NB4 (cell line): ENCODE data around the gene CENPX.

Experiments used
- DNase-seq: peaks from one replicate; pipeline ENCODE4 v3.0.0; 2010; ENCODE audit warnings: low read depth
- H3K4me3 ChIP-seq: one replicate; pipeline ENCODE4 v1.5.1; 2011; ENCODE audit warnings: mild to moderate bottlenecking, low read depth, low read length, moderate library complexity
- MYC ChIP-seq: IDR thresholded peaks from 2 replicates; pipeline ENCODE4 v1.6.1; 2011; ENCODE audit warnings: low read depth, low read length
- POLR2A ChIP-seq: IDR thresholded peaks from 2 replicates; pipeline ENCODE4 v1.6.1; 2011; ENCODE audit warnings: mild to moderate bottlenecking; ENCODE audit not compliant: insufficient read length; ENCODE audit errors: extremely low read depth
- TF ChIP-seq, protein P1 (sequence below): IDR thresholded peaks from one replicate; pipeline ENCODE4 v1.5.1; 2012; ENCODE audit warnings: low read depth, low read length
- TF ChIP-seq, protein P2 (sequence below): IDR thresholded peaks from 2 replicates; pipeline ENCODE4 v1.6.1; 2011; ENCODE audit warnings: low read depth, low read length

Gene CENPX

DNA sequence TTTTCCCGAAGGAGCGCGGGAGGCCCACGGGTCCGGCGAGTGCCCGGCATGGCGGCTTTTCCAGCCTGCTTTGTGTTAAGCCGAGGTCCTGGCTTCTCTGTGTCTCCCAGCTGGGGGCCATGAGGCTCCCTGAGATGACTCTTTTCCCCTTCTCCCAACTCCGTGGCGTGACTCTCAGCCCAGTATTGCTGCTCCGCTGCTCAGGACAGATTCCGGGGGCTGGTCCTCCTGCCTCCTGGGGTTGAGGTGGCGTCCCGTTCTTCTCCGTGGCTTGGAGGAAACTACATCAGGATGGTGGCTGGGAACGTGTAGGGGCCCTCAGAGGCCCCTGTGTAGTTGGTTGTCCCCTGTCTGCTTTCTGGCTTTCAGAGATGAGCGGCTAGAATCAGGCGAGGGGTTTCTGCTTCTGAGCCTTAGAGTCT lies 30.0 kb upstream of the CENPX start:
- peak overlapping the region; percentile 80 for H3K4me3 ChIP-seq
- no peak for DNase-seq
- no peak for TF ChIP-seq POLR2A
- TF ChIP-seq, protein P1, sequence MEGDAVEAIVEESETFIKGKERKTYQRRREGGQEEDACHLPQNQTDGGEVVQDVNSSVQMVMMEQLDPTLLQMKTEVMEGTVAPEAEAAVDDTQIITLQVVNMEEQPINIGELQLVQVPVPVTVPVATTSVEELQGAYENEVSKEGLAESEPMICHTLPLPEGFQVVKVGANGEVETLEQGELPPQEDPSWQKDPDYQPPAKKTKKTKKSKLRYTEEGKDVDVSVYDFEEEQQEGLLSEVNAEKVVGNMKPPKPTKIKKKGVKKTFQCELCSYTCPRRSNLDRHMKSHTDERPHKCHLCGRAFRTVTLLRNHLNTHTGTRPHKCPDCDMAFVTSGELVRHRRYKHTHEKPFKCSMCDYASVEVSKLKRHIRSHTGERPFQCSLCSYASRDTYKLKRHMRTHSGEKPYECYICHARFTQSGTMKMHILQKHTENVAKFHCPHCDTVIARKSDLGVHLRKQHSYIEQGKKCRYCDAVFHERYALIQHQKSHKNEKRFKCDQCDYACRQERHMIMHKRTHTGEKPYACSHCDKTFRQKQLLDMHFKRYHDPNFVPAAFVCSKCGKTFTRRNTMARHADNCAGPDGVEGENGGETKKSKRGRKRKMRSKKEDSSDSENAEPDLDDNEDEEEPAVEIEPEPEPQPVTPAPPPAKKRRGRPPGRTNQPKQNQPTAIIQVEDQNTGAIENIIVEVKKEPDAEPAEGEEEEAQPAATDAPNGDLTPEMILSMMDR: no peak
- TF ChIP-seq, protein P2, sequence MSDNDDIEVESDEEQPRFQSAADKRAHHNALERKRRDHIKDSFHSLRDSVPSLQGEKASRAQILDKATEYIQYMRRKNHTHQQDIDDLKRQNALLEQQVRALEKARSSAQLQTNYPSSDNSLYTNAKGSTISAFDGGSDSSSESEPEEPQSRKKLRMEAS: no peak
- no peak for TF ChIP-seq MYC

DNA sequence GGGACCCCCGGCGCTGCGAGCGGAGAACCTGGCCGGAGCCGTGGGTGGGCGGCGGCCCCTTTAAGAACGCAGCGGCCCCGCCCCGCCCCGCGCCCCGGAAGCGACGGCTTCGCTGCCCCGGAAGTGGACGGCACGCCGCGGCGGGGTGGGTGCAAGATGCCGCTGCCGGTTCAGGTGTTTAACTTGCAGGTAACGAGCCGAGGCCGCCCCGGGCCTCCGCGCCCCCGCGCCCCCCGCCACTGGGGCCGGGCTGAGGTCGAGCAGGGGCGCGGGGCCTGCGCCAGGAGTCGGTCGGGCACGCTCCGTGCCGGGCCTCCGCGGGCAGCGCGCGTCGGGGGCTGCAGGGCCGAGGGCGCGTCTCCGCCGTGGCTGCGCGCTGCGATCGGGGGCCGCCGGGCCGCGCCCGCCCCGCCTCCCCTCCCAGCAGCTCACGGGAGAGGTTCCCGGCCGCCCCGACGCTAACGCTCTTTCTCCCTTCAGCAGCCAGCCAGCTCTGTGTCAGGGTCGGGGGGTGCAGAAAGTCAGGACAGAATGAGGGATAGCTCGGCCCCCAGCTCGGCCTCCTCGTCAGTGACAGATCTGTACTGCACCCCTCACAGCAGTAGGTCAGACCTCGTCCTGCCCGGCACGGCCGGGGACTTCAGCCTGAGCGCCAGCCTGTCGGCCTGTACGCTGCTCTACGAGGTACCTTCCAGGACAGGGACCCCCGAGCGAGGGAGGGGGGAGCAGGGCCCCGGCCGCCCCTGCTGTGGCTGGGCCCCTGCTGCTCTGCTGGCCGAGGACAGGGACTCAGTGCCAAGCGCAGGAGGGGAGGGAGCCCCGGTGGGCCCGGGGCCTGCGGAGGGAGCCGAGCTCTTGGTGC lies 29.3 kb upstream of the CENPX start, which contains the start of the genes GPS1 and RFNG:
GPS1 (plus strand) TSS at position 123 of the 862 bp plus-strand sequence; CDS start at position 157, 34 bp downstream.
RFNG (minus strand) TSS at position 36 of the 862 bp plus-strand sequence. CDS start 45 bp downstream, outside the sequence.
- H3K4me3 ChIP-seq: peak within 1 kb of the TSS; percentile 80
- peak; percentile 80 for DNase-seq
- TF ChIP-seq MYC: no peak
- TF ChIP-seq, protein P2: peak; percentile 31; the same call in 1 of the 2 replicates
- TF ChIP-seq, protein P1: no peak

DNA sequence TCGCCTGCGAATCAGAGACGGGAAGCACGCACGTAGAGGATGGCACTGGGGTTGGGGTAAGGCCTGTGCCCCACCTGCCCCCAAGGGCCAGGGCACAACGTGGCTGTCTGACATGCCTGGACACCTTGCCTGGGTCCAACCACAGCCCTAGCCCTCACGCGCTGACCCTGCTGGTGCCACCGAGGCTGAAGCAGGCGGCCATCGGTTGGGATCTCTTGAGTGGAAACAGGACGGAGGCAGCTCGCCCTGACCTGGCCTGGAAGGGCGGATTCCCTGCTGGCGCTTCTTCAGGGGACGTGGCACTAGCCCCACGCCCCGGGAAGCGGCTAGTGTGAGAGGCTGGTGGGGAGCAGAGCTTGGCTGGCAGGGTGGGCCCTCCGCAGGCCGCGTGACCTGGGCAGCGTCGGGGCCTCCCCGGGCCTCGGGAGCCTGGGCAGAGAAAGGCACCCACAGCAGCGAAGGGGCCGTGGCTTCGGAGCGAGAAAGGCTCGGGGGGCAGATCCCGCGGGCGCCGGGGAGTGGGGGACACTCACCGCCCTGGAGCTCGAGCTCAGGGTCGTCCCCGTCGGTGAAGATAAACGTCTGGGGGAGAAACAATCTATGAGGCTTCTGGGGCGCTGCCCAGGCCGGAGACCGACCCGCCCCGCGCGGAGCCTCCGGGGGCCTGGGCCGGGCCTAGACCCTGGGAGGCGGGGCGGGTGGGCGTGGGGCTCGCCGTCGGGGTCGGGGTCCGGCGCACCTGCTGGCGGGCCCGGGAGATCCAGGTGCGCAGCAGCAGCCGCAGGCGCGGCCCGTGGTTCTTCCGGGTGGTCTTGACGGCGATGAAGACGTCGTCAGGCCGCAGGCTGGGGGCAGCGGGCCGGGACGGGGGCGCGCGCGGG lies 28.3 kb upstream of the CENPX start:
- no peak for DNase-seq
- peak overlapping the region; percentile 38 for H3K4me3 ChIP-seq

DNA sequence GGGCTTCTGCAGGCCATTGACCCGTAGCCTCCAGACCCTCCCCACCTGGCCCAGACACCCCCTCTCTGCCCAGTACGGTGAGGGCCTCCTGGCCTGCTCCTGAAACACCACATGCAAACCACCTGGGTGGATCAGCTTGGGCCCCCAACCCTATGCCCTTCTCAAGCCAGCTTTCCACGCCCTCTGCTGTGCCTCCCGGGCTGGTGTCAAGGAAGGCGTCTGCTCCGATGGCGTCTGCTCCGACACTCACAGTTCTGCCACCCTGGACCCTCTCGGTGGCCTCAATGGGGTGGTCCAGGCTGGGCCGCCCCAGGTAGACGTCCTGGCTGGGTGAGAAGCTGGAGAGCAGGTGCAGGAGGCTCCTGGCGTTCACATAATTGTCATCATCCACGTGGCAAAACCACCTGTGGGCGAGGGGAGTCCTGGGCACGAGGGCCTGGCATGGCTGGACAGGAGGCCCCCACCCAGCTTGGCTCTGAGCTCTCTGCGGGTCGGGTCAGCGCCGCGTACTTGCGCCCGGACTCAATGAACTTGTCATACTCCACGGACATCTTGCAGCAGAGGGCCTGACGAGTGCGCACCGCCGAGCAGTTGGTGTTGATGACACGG lies 27.6 kb upstream of the CENPX start:
- TF ChIP-seq POLR2A: no peak
- TF ChIP-seq, protein P1: no peak
- no peak for TF ChIP-seq MYC
- TF ChIP-seq, protein P2: no peak
- no peak overlapping the region for H3K4me3 ChIP-seq
- DNase-seq: no peak

More for the DNA sequence above, 28.3 kb upstream of the CENPX start:
- TF ChIP-seq, protein P1: no peak
- no peak for TF ChIP-seq POLR2A
- TF ChIP-seq, protein P2: no peak
- TF ChIP-seq MYC: no peak

DNA sequence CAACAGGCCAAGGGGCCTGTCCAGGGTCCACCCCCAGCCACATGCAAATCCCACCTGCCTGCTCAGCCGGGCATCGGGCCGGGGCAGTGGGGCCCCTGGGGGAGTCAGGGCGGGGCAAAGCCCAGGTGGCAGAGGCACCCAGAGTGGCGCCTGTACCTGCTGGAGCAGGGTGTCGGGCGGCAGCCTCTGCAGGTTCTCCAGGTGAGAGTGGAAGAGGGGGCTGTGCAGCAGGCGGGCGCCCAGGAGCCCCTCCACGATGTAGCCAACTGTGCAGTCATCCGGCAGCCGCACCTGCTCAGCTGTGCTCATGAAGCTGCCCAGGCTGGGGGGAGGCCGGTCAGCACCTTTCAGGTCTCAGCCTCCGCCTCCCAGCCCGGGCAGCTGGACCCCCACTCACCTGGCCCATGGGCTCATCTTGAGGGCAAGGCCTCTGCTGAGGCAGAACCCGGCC lies 26.9 kb upstream of the CENPX start:
- H3K4me3 ChIP-seq: no peak overlapping the region
- DNase-seq: no peak
- TF ChIP-seq MYC (no peak), POLR2A (no peak)
- TF ChIP-seq, protein P2: no peak
- TF ChIP-seq, protein P1: no peak
